Measurements from ENCODE around the gene RGL3.
"Not testable (repeated sequence)": the region's sequence is repeated elsewhere in the genome, so short reads cannot be mapped to it uniquely, and the experiment has no call there.

RGL3 gene

GRCh38 chr19:11380653-11381537 is 38.2 kb downstream of the RGL3 start:
- H3K4me3 ChIP-seq (replicated peaks; ENCODE audit: low read depth, low read length) = peak overlapping the region; percentile 57
- DNase-seq (ENCODE audit: extremely low read depth, low read depth) = peak; percentile 91
- TF ChIP-seq, protein P1, sequence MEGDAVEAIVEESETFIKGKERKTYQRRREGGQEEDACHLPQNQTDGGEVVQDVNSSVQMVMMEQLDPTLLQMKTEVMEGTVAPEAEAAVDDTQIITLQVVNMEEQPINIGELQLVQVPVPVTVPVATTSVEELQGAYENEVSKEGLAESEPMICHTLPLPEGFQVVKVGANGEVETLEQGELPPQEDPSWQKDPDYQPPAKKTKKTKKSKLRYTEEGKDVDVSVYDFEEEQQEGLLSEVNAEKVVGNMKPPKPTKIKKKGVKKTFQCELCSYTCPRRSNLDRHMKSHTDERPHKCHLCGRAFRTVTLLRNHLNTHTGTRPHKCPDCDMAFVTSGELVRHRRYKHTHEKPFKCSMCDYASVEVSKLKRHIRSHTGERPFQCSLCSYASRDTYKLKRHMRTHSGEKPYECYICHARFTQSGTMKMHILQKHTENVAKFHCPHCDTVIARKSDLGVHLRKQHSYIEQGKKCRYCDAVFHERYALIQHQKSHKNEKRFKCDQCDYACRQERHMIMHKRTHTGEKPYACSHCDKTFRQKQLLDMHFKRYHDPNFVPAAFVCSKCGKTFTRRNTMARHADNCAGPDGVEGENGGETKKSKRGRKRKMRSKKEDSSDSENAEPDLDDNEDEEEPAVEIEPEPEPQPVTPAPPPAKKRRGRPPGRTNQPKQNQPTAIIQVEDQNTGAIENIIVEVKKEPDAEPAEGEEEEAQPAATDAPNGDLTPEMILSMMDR (IDR thresholded peaks at IDR 0.05; ENCODE audit: low read depth, low read length, missing control alignments) = peak; percentile 68

- TF ChIP-seq, protein P1 (IDR thresholded peaks at IDR 0.05; ENCODE audit: low read depth, low read length, missing control alignments) = no peak
- no peak overlapping the region for H3K4me3 ChIP-seq (replicated peaks; ENCODE audit: low read depth, low read length)
- no peak for DNase-seq (ENCODE audit: extremely low read depth, low read depth)
These were observed 39.2 kb downstream of the RGL3 start for GRCh38 chr19:11379857-11380350.

GRCh38 chr19:11379269-11379845 is 39.8 kb downstream of the RGL3 start:
- DNase-seq (ENCODE audit: extremely low read depth, low read depth); H3K4me3 ChIP-seq (replicated peaks; ENCODE audit: low read depth, low read length): not testable (repeated sequence)

GRCh38 chr19:11378319-11379189 is 40.6 kb downstream of the RGL3 start:
- TF ChIP-seq, protein P1 (IDR thresholded peaks at IDR 0.05; ENCODE audit: low read depth, low read length, missing control alignments) = peak; percentile 64
- no peak overlapping the region for H3K4me3 ChIP-seq (replicated peaks; ENCODE audit: low read depth, low read length)
- DNase-seq (ENCODE audit: extremely low read depth, low read depth) = no peak

- H3K4me3 ChIP-seq (replicated peaks; ENCODE audit: low read depth, low read length) = no peak overlapping the region
- DNase-seq (ENCODE audit: extremely low read depth, low read depth) = no peak
- TF ChIP-seq, protein P1 (IDR thresholded peaks at IDR 0.05; ENCODE audit: low read depth, low read length, missing control alignments) = no peak
These were observed 41.4 kb downstream of the RGL3 start for GRCh38 chr19:11377756-11378155.

DNA sequence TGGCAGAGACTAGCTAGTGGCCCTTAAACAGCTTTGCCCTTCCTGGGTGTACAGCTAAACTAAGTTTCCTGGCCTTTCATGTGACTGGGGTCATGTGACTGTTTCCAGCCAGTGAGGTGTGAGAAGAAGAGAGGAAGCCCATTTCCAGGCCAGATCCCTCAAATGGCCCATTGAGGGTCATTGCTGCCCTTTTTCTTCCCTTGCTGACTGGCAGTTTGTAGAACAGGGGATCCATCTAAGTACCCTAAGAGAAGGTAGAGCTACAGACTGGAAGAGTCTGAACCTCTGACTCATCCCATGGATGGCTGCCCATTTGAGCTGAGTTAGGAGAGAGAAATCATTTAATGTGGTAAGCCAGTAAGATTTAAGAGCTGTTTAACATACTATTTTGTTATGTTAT is 41.9 kb downstream of the RGL3 start:
- H3K4me3 ChIP-seq (replicated peaks; ENCODE audit: low read depth, low read length) = no peak overlapping the region
- peak; percentile 68 for DNase-seq (ENCODE audit: extremely low read depth, low read depth)
- TF ChIP-seq, protein P1 (IDR thresholded peaks at IDR 0.05; ENCODE audit: low read depth, low read length, missing control alignments) = no peak

Data from HFF-Myc (cell line).